Naive thymus-derived CD4-positive, alpha-beta T cell (primary cell): ENCODE data around the gene RABL6. TPM values are rescaled to one million over a fixed set of nuclear protein-coding genes. Genes with fewer than 3 reads are reported as not detected.
"Not testable (repeated sequence)": the region's sequence is repeated elsewhere in the genome, so short reads cannot be mapped to it uniquely, and the experiment has no call there.

ENCODE experiments used
- ATAC-seq: fragments of 150-1000 bp; cut with Tn5 transposase; 2 replicates; pipeline ENCODE4 v1.10.0; 2021; ENCODE audit warnings: mild to moderate bottlenecking, moderate library complexity
- CTCF ChIA-PET: fragments of 350-600 bp; sonication (Branson Sonifier 250); formaldehyde crosslinking; loops from one replicate; lab custom pipeline; 2021; ENCODE audit warnings: antibody characterized with exemption; lab: Charles Lee
- POLR2A ChIA-PET: fragments of 350-600 bp; sonication (Branson Sonifier 250); formaldehyde crosslinking; loops from one replicate; lab custom pipeline; 2021; ENCODE audit warnings: antibody characterized with exemption, inconsistent platforms; lab: Charles Lee
- DNase-seq, 9 donors: peaks; one replicate each; pipeline versions ENCODE4 v3.0.0 to v3.0.0-alpha.2; 2020 to 2022; ENCODE audit warnings: mixed read lengths in 1 of 9
- H3K27ac ChIP-seq: one replicate; pipeline ENCODE4 v1.7.0; 2013; ENCODE audit warnings: mild to moderate bottlenecking, low read depth, low read length, moderate library complexity
- H3K27me3 ChIP-seq, 2 donors: one replicate each; pipeline ENCODE4 v1.7.0; 2013; ENCODE audit warnings: low read length in 2 of 2, mild to moderate bottlenecking in 2 of 2, moderate library complexity in 2 of 2; ENCODE audit not compliant: control insufficient read depth in 2 of 2, insufficient read depth in 2 of 2
- H3K36me3 ChIP-seq, 3 experiments: 1 replicate in 2 of 3; 2 replicates in 1 of 3; pipeline ENCODE4 v1.7.0; 2013; ENCODE audit warnings: low read length in 3 of 3, mild to moderate bottlenecking in 3 of 3, moderate library complexity in 1 of 3; ENCODE audit not compliant: insufficient read depth in 3 of 3, control insufficient read depth in 2 of 3
- H3K4me1 ChIP-seq, 2 donors: one replicate each; pipeline ENCODE4 v1.7.0; 2013; ENCODE audit warnings: low read length in 2 of 2, mild to moderate bottlenecking in 2 of 2, moderate library complexity in 1 of 2; ENCODE audit not compliant: control insufficient read depth in 2 of 2, insufficient read depth in 2 of 2
- H3K4me3 ChIP-seq: 2 replicates; pipeline ENCODE4 v1.7.0; 2013; ENCODE audit warnings: mild to moderate bottlenecking, low read length
- H3K9me3 ChIP-seq, 3 experiments: 1 replicate in 2 of 3; 2 replicates in 1 of 3; pipeline ENCODE4 v1.7.0; 2013; ENCODE audit warnings: low read length in 3 of 3; ENCODE audit not compliant: control insufficient read depth in 2 of 3
- H3K27ac Mint-ChIP-seq, 9 donors: one replicate each; pipeline ENCODE4 v1.8.0; 2020 to 2022; ENCODE audit warnings: mixed read lengths in 9 of 9, mild to moderate bottlenecking in 8 of 9, moderate library complexity in 5 of 9, inconsistent platforms in 2 of 9
- H3K27me3 Mint-ChIP-seq, 5 donors: one replicate each; pipeline ENCODE4 v1.8.0; 2021 to 2022; ENCODE audit warnings: mixed read lengths in 5 of 5, mild to moderate bottlenecking in 1 of 5
- H3K36me3 Mint-ChIP-seq, 5 donors: one replicate each; pipeline ENCODE4 v1.8.0; 2020 to 2022; ENCODE audit warnings: mixed read lengths in 5 of 5, mild to moderate bottlenecking in 3 of 5, inconsistent platforms in 1 of 5
- H3K4me1 Mint-ChIP-seq, 7 donors: one replicate each; pipeline ENCODE4 v1.8.0; 2020 to 2022; ENCODE audit warnings: mixed read lengths in 7 of 7, mild to moderate bottlenecking in 3 of 7, inconsistent platforms in 1 of 7
- H3K4me3 Mint-ChIP-seq, 10 donors: one replicate each; pipeline ENCODE4 v1.8.0; 2020 to 2022; ENCODE audit warnings: mild to moderate bottlenecking in 10 of 10, mixed read lengths in 10 of 10, moderate library complexity in 6 of 10, inconsistent platforms in 2 of 10
- H3K9me3 Mint-ChIP-seq, 11 donors: one replicate each; pipeline ENCODE4 v1.8.0; 2020 to 2022; ENCODE audit warnings: mixed read lengths in 11 of 11, mild to moderate bottlenecking in 4 of 11, inconsistent platforms in 1 of 11, moderate library complexity in 1 of 11
- intact Hi-C, 2 donors: fragments of 100-400 bp; cut with micrococcal nuclease; formaldehyde crosslinking; loops; one replicate each; pipeline ENCODE4 v1.15.1; 2023
- polyA plus RNA-seq, 2 donors: library from polyadenylated mRNA; unstranded; fragments of 300-500 nt; fragmentation: Illumina TruSeq; gene quantifications; one replicate each; pipeline ENCODE4 v1.2.3, GENCODE V29; 2021
- total RNA-seq, 6 experiments: library from RNA in 5 of 6; stranded (reverse) in 5 of 6; gene quantifications; 1 replicate in 5 of 6; 2 replicates in 1 of 6; pipeline ENCODE4 v1.2.3 and lab custom pipeline; 2021 to 2026

Gene RABL6
- total and polyA plus RNA-seq, 7 experiments from 2014 or later: 9.4 to 100 (median 60.7) TPM

GRCh38 chr9:136876476-136876875 lies 68.7 kb downstream of the RABL6 start:
- Histone ChIP-seq H3K36me3 (no peaks in the 10 kb centered on the region), H3K4me3 (no peak overlapping the region), H3K9me3 (no peaks in the 10 kb centered on the region), H3K27me3 (no peaks in the 10 kb centered on the region), H3K4me1 (peaks cover 2 to 3% of the 10 kb centered on the region in 2 donors), H3K27ac (no peak overlapping the region)
- ATAC-seq: no peak
- peaks cover 0 to 3% (median 0%) of the 10 kb centered on the region in 11 donors for H3K9me3 Mint-ChIP-seq
- H3K27ac Mint-ChIP-seq: no peak overlapping the region
- H3K27me3 Mint-ChIP-seq: no peaks in the 10 kb centered on the region
- peaks cover 0 to 19% (median 2%) of the 10 kb centered on the region in 7 donors for H3K4me1 Mint-ChIP-seq
- no peak for DNase-seq
- intact Hi-C loops: no loop called here
- CTCF ChIA-PET: interaction anchor here (0.7 kb wide), 1 partner anchor 511 kb away, joined by 3 read pairs; no protein-coding TSS in a partner anchor
- H3K4me3 Mint-ChIP-seq: no peak overlapping the region
- POLR2A ChIA-PET: interaction anchor here (0.6 kb wide), 1 partner anchor 211 kb away, joined by 3 read pairs; no protein-coding TSS in a partner anchor
- H3K36me3 Mint-ChIP-seq: peaks cover 0 to 8% (median 0%) of the 10 kb centered on the region in 5 donors

- DNase-seq: no peak
- Histone ChIP-seq H3K27me3 (no peaks in the 10 kb centered on the region), H3K4me3 (no peak overlapping the region), H3K4me1 (peaks cover 21 to 26% of the 10 kb centered on the region in 2 donors), H3K27ac (no peak overlapping the region), H3K9me3 (no peaks in the 10 kb centered on the region), H3K36me3 (no peaks in the 10 kb centered on the region)
- Mint-ChIP-seq H3K36me3 (peaks cover 0 to 6% (median 0%) of the 10 kb centered on the region in 5 donors), H3K9me3 (no peaks in the 10 kb centered on the region), H3K27me3 (no peaks in the 10 kb centered on the region), H3K27ac (peak overlapping the region in 2 of 9 donors; percentile 47 to 96), H3K4me1 (peaks cover 5 to 49% (median 14%) of the 10 kb centered on the region in 7 donors), H3K4me3 (peak overlapping the region in 4 of 10 donors; percentile 9 to 72 (median 46))
- POLR2A ChIA-PET: interaction anchor here (1.0 to 1.4 kb wide), 3 partner anchors 22 to 154 kb away, joined by 3 to 5 read pairs (median 3); partner anchors contain the start of gene CCDC183
- no peak for ATAC-seq
- intact Hi-C loops: loop anchor here in 1 of 2 donors (10.0 kb wide), 1 partner anchor 346 kb away; no protein-coding TSS in a partner anchor
- CTCF ChIA-PET: no interaction called here
Observed at GRCh38 chr9:136880651-136881050, 72.9 kb downstream of the RABL6 start.

GRCh38 chr9:136881691-136882108 lies 74.0 kb downstream of the RABL6 start:
- Histone ChIP-seq H3K4me3 (peak overlapping the region; percentile 74), H3K27me3 (no peaks in the 10 kb centered on the region), H3K27ac (peak overlapping the region; percentile 75), H3K9me3 (no peaks in the 10 kb centered on the region), H3K36me3 (no peaks in the 10 kb centered on the region), H3K4me1 (peaks cover 21 to 29% of the 10 kb centered on the region in 2 donors)
- DNase-seq (peak in 4 of 9 donors; percentile 21 to 65 (median 32)), ATAC-seq (no peak)
- intact Hi-C loops: loop anchor here (1.0 to 10.0 kb wide), 5 partner anchors 15 to 347 kb away; partner anchors contain the start of genes PHPT1 (in 2 of the 2), EDF1 (in 1 of the 2) and FBXW5 (in 1 of the 2)
- ChIA-PET POLR2A (interaction anchor here (0.8 to 1.6 kb wide), 9 partner anchors 9 to 698 kb away, joined by 3 to 7 read pairs (median 4); partner anchors contain the start of genes AJM1, EDF1 and FBXW5), CTCF (interaction anchor here (0.7 kb wide), 1 partner anchor 61 kb away, joined by 3 read pairs; no protein-coding TSS in a partner anchor)
- peak overlapping the region; percentile 79 to 96 (median 88) for H3K27ac Mint-ChIP-seq
- no peaks in the 10 kb centered on the region for H3K9me3 Mint-ChIP-seq
- peaks cover 5 to 46% (median 14%) of the 10 kb centered on the region in 7 donors for H3K4me1 Mint-ChIP-seq
- peaks cover 0 to 5% (median 0%) of the 10 kb centered on the region in 5 donors for H3K36me3 Mint-ChIP-seq
- H3K4me3 Mint-ChIP-seq: peak overlapping the region; percentile 67 to 88 (median 80)
- H3K27me3 Mint-ChIP-seq: no peaks in the 10 kb centered on the region

GRCh38 chr9:136882109-136882946 lies 74.6 kb downstream of the RABL6 start:
- Mint-ChIP-seq H3K27ac (peak overlapping the region; percentile 79 to 96 (median 88)), H3K27me3 (no peaks in the 10 kb centered on the region), H3K36me3 (peaks cover 0 to 8% (median 0%) of the 10 kb centered on the region in 5 donors), H3K4me1 (peaks cover 9 to 49% (median 19%) of the 10 kb centered on the region in 7 donors), H3K4me3 (peak overlapping the region; percentile 67 to 88 (median 80)), H3K9me3 (no peaks in the 10 kb centered on the region)
- Histone ChIP-seq H3K4me1 (peaks cover 23 to 29% of the 10 kb centered on the region in 2 donors), H3K9me3 (no peaks in the 10 kb centered on the region), H3K4me3 (peak overlapping the region; percentile 74), H3K27me3 (no peaks in the 10 kb centered on the region), H3K36me3 (no peaks in the 10 kb centered on the region), H3K27ac (peak overlapping the region; percentile 75)
- peak; percentile 59 for ATAC-seq
- peak; percentile 43 to 94 (median 60) for DNase-seq
- ChIA-PET CTCF (no interaction called here), POLR2A (interaction anchor here (0.7 to 1.6 kb wide), 11 partner anchors 9 to 697 kb away, joined by 3 to 7 read pairs (median 4); partner anchors contain the start of genes AJM1, EDF1 and FBXW5)
- intact Hi-C loops: loop anchor here (1.0 to 10.0 kb wide), 5 partner anchors 16 to 348 kb away; partner anchors contain the start of genes PHPT1 (in 2 of the 2), EDF1 (in 1 of the 2) and FBXW5 (in 1 of the 2)

GRCh38 chr9:136882947-136883283 lies 75.2 kb downstream of the RABL6 start:
- Histone ChIP-seq H3K27ac (peak overlapping the region; percentile 75), H3K4me1 (peaks cover 26 to 29% of the 10 kb centered on the region in 2 donors), H3K4me3 (peak overlapping the region; percentile 74)
- CTCF ChIA-PET, ATAC-seq, DNase-seq, H3K27me3 ChIP-seq, H3K36me3 Mint-ChIP-seq, H3K36me3 ChIP-seq, H3K9me3 Mint-ChIP-seq, H3K9me3 ChIP-seq, H3K27me3 Mint-ChIP-seq: not testable (repeated sequence)
- Mint-ChIP-seq H3K4me3 (peak overlapping the region; percentile 67 to 88 (median 80)), H3K4me1 (peaks cover 10 to 50% (median 24%) of the 10 kb centered on the region in 7 donors), H3K27ac (peak overlapping the region; percentile 64 to 96 (median 88))
- intact Hi-C loops: loop anchor here (1.0 to 10.0 kb wide), 5 partner anchors 17 to 348 kb away; partner anchors contain the start of genes PHPT1 (in 2 of the 2), EDF1 (in 1 of the 2) and FBXW5 (in 1 of the 2)
- POLR2A ChIA-PET: interaction anchor here (0.7 to 1.6 kb wide), 7 partner anchors 8 to 113 kb away, joined by 3 to 7 read pairs (median 4); partner anchors contain the start of genes AJM1, EDF1 and FBXW5

GRCh38 chr9:136883670-136884069 lies 75.9 kb downstream of the RABL6 start:
- ATAC-seq, H3K4me3 ChIP-seq, H3K36me3 ChIP-seq, H3K36me3 Mint-ChIP-seq, H3K9me3 Mint-ChIP-seq, H3K27me3 ChIP-seq, DNase-seq, H3K9me3 ChIP-seq, H3K27me3 Mint-ChIP-seq: not testable (repeated sequence)
- ChIA-PET CTCF (interaction anchor here (0.6 kb wide), 1 partner anchor 20 kb away, joined by 4 read pairs; no protein-coding TSS in a partner anchor), POLR2A (interaction anchor here (0.8 to 1.1 kb wide), 2 partner anchors 14 to 16 kb away, joined by 3 read pairs; no protein-coding TSS in a partner anchor)
- Mint-ChIP-seq H3K4me1 (peaks cover 17 to 58% (median 31%) of the 10 kb centered on the region in 7 donors), H3K4me3 (peak overlapping the region in 5 of 10 donors; percentile 16 to 80 (median 67)), H3K27ac (peak overlapping the region in 4 of 9 donors; percentile 36 to 96 (median 92))
- Histone ChIP-seq H3K27ac (peak overlapping the region; percentile 75), H3K4me1 (peaks cover 26 to 29% of the 10 kb centered on the region in 2 donors)
- intact Hi-C loops: loop anchor here in 1 of 2 donors (10.0 kb wide), 1 partner anchor 349 kb away; no protein-coding TSS in a partner anchor
